GM12878 (cell line): ENCODE results near the gene SVIL. TPM values are rescaled to one million over a fixed set of nuclear protein-coding genes. Genes with fewer than 3 reads are reported as not detected.

Experiments
- ATAC-seq: fragments of 200-7000 bp; cut with Tn5 transposase; 3 replicates; pipeline ENCODE4 v1.9.1; 2020; ENCODE audit warnings: mild to moderate bottlenecking, moderate library complexity
- BruUV-seq: library from RNA; stranded (reverse); fragments of 400-500 nt; replicated peaks from 2 replicates; lab custom pipeline; 2021; lab: Mats Ljungman, UMichigan
- CTCF ChIA-PET: fragments of 300-600 bp; sonication (Branson Sonifier 250); formaldehyde crosslinking; extraction: SDS; loops from one replicate; lab custom pipeline; 2021; ENCODE audit warnings: inconsistent platforms; lab: Yijun Ruan, JAX
- POLR2A ChIA-PET: fragments of 350-600 bp; formaldehyde crosslinking; extraction: SDS; loops from one replicate; lab custom pipeline; 2021; ENCODE audit warnings: inconsistent platforms; lab: Charles Lee
- RAD21 ChIA-PET: fragments of 300-600 bp; sonication (Branson Sonifier 250); formaldehyde crosslinking; loops from one replicate; lab custom pipeline; 2023; ENCODE audit warnings: antibody characterized with exemption; ENCODE audit not compliant: unreplicated experiment; lab: Charles Lee
- SMC1A ChIA-PET: fragments of 300-600 bp; sonication (Branson Sonifier 250); formaldehyde crosslinking; loops from one replicate; lab custom pipeline; 2023; ENCODE audit not compliant: unreplicated experiment, uncharacterized antibody; lab: Charles Lee
- DNase-seq: peaks from one replicate; pipeline ENCODE4 v3.0.0-alpha.2; 2011; ENCODE audit warnings: low read depth, low spot score
- FAIRE-seq: peaks from 3 replicates; lab custom pipeline; 2011; peaks lifted over from hg19 to GRCh38; lab: Jason Lieb, UNC
- H2AFZ ChIP-seq: 2 replicates; pipeline ENCODE4 v1.6.0; 2011; ENCODE audit warnings: low read depth, low read length, control low read depth; ENCODE audit not compliant: control insufficient read depth
- H3K27ac ChIP-seq: 2 replicates; pipeline ENCODE4 v1.5.1; 2011; ENCODE audit warnings: control low read depth; ENCODE audit not compliant: control insufficient read depth, insufficient read depth
- H3K27me3 ChIP-seq, 2 experiments: replicated peaks in 1 of 2; 2 replicates each; pipeline versions ENCODE4 v1.6.0 to v1.6.1; 2011; ENCODE audit warnings: low read length in 1 of 2; ENCODE audit not compliant: control insufficient read depth in 2 of 2, insufficient read depth in 2 of 2
- H3K36me3 ChIP-seq, 2 experiments: 2 replicates each; pipeline ENCODE4 v1.5.1; 2011; ENCODE audit warnings: low read length in 1 of 2; ENCODE audit not compliant: control insufficient read depth in 2 of 2, insufficient read depth in 2 of 2
- H3K4me1 ChIP-seq: 2 replicates; pipeline ENCODE4 v1.6.1; 2011; ENCODE audit warnings: mild to moderate bottlenecking, low read length, moderate library complexity, mixed read lengths; ENCODE audit not compliant: control insufficient read depth, insufficient read depth
- H3K4me2 ChIP-seq: 2 replicates; pipeline ENCODE4 v1.6.0; 2011; ENCODE audit warnings: control low read depth; ENCODE audit not compliant: control insufficient read depth, insufficient read depth
- H3K4me3 ChIP-seq: fragments of 200-600 bp; sonication (generic); 2 replicates; pipeline ENCODE4 v1.5.1; 2016
- H3K79me2 ChIP-seq: 2 replicates; pipeline ENCODE4 v1.6.0; 2011; ENCODE audit warnings: low read length; ENCODE audit not compliant: control insufficient read depth, insufficient read depth
- H3K9ac ChIP-seq: 2 replicates; pipeline ENCODE4 v1.8.0; 2011; ENCODE audit warnings: low read length, control low read depth, mixed read lengths; ENCODE audit not compliant: control insufficient read depth, insufficient read depth
- H3K9me3 ChIP-seq: replicated peaks from 3 replicates; pipeline ENCODE4 v1.5.1; 2011; ENCODE audit warnings: mild to moderate bottlenecking, low read length; ENCODE audit not compliant: control insufficient read depth, insufficient read depth
- H4K20me1 ChIP-seq: 2 replicates; pipeline ENCODE4 v1.6.0; 2011; ENCODE audit not compliant: control insufficient read depth, insufficient read depth
- CREM ChIP-seq: IDR thresholded peaks from 2 replicates; pipeline ENCODE4 v1.6.1; 2014; ENCODE audit warnings: antibody characterized with exemption, low read depth
- EP300 ChIP-seq, 2 experiments: fragments of 150-350 bp in 1 of 2; IDR thresholded peaks; 2 replicates each; pipeline ENCODE4 v1.6.1; 2011 to 2012; ENCODE audit warnings: low read depth in 2 of 2, low read length in 2 of 2, borderline replicate concordance in 1 of 2, improper control_type of control experiment in 1 of 2, inconsistent platforms in 1 of 2; ENCODE audit not compliant: control insufficient read depth in 1 of 2
- ETV6 ChIP-seq, 2 experiments: fragments of 450-650 bp in 1 of 2; IDR thresholded peaks in 1 of 2; conservative IDR thresholded peaks in 1 of 2; 2 replicates each; pipeline ENCODE4 v1.6.1; 2014; ENCODE audit warnings: antibody characterized with exemption in 1 of 2, borderline replicate concordance in 1 of 2, low read depth in 1 of 2, mild to moderate bottlenecking in 1 of 2, moderate library complexity in 1 of 2
- MYC ChIP-seq: IDR thresholded peaks from 2 replicates; pipeline ENCODE4 v1.6.1; 2011; ENCODE audit warnings: mild to moderate bottlenecking, low read length, moderate library complexity, inconsistent platforms; ENCODE audit not compliant: insufficient read depth, insufficient replicate concordance, insufficient read length, severe bottlenecking
- RAD21 ChIP-seq: IDR thresholded peaks from 2 replicates; pipeline ENCODE4 v1.6.1; 2011; ENCODE audit warnings: mild to moderate bottlenecking, low read depth, low read length, moderate library complexity; ENCODE audit not compliant: insufficient read depth
- SMAD5 ChIP-seq: IDR thresholded peaks from 2 replicates; pipeline ENCODE4 v1.6.1; 2016; ENCODE audit warnings: antibody characterized with exemption, low read depth
- SP1 ChIP-seq: IDR thresholded peaks from one replicate; pipeline ENCODE4 v1.6.1; 2011; ENCODE audit warnings: low read depth, low read length
- STAT1 ChIP-seq: fragments of 450-650 bp; conservative IDR thresholded peaks from 2 replicates; pipeline ENCODE4 v1.6.1; 2014; ENCODE audit warnings: antibody characterized with exemption, mild to moderate bottlenecking
- TBL1XR1 ChIP-seq: IDR thresholded peaks from 2 replicates; pipeline ENCODE4 v1.6.1; 2012; ENCODE audit warnings: low read depth, low read length, improper control_type of control experiment
- ZBTB33 ChIP-seq: fragments of 450-650 bp; IDR thresholded peaks from 2 replicates; pipeline ENCODE4 v1.6.1; 2017; ENCODE audit warnings: mild to moderate bottlenecking
- ZNF207 ChIP-seq: fragments of 450-650 bp; IDR thresholded peaks from 2 replicates; pipeline ENCODE4 v1.6.1; 2014; ENCODE audit warnings: antibody characterized with exemption, mild to moderate bottlenecking, borderline replicate concordance
- WGBS: methylation state at CpG from one replicate; pipeline ENCODE4 v1.1.6; 2016; ENCODE audit warnings: low lambda C conversion rate; ENCODE audit not compliant: insufficient replicate concordance, insufficient coverage; ENCODE audit errors: missing lambda C conversion rate; 5-methylcytosine and 5-hydroxymethylcytosine counted together
- in situ Hi-C: fragments of 300-500 bp; cut with MboI; formaldehyde crosslinking; loops from 9 replicates; pipeline ENCODE4 v1.14.3; 2018; ENCODE audit warnings: mixed read lengths
- intact Hi-C: fragments of 100-400 bp; cut with micrococcal nuclease; formaldehyde crosslinking; loops from one replicate; pipeline ENCODE4 v1.14.2; 2022; ENCODE audit not compliant: unreplicated experiment
- polyA plus RNA-seq, 11 experiments: library from polyadenylated mRNA; depleted of rRNA in 4 of 11; unstranded in 6 of 11; stranded (reverse) in 5 of 11; fragments of >200 nt; fragmentation: Nextera tagmentation in 4 of 11; fragmentation: Illumina TruSeq in 1 of 11; extraction: Ambion mirVana in 4 of 11; extraction: Trizol in 1 of 11; gene quantifications; 1 replicate in 1 of 11; 2 replicates in 10 of 11; pipeline versions ENCODE4 v1.2.1 to v1.2.3, GENCODE V29; 2011 to 2016; ENCODE audit warnings: inconsistent platforms in 2 of 11, missing spikeins in 2 of 11, low read depth in 1 of 11
- total RNA-seq, 4 experiments: library from RNA; depleted of rRNA in 3 of 4; stranded (reverse); fragments of >200 nt in 3 of 4; fragmentation: Illumina TruSeq in 1 of 4; extraction: Trizol in 1 of 4; gene quantifications; 2 replicates each; pipeline versions ENCODE4 v1.2.1 to v1.2.3, GENCODE V29; 2013 to 2021
- TF ChIP-seq, protein P1 (sequence below): fragments of 150-350 bp; IDR thresholded peaks from 2 replicates; pipeline ENCODE4 v1.6.1; 2016; ENCODE audit warnings: low read depth, low read length

Gene SVIL
- total and polyA plus RNA-seq, 10 of the 15 experiments (the other 5 are each of a cell fraction or from before 2014, with no cell fraction given), result 0.22 to 1.9 (median 0.87) TPM

DNA sequence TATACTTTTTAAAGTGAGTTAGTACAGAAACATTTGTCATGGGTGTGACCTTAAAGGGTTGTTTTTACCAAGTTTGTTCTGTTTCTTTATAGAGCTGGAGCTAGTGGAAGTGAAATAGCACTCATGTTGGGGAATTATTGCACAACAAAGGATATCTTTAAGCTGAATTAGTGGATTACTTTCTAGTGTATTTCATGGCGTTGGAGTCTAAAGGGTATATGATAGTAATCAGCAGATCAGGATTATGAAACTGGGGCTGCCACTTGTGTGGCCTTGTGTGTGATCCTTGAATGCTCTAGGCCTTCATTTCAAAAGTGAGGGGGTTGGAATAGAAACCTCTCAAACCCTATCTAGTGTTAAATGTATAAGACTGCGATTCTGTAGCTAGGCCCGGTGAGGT lies 222.3 kb downstream of the SVIL start:
- FAIRE-seq, result no peak
- ATAC-seq, result peak; percentile 46
- Histone ChIP-seq H3K9ac (no peak overlapping the region), H3K4me1 (peaks cover 6% of the 10 kb centered on the region; the same call in 1 of the 2 replicates), H3K4me3 (no peak overlapping the region), H3K9me3 (no peaks in the 10 kb centered on the region), H3K4me2 (peak overlapping the region; percentile 7; the same call in 1 of the 2 replicates), H3K27ac (no peak overlapping the region), H3K36me3 (no peaks in the 10 kb centered on the region), H2AFZ (no peak overlapping the region), H3K27me3 (peaks cover 0 to 2% of the 10 kb centered on the region in 2 experiments; a peak in 2 of 4 replicates), H4K20me1 (no peaks in the 10 kb centered on the region), H3K79me2 (peaks cover 2% of the 10 kb centered on the region)
- ChIA-PET SMC1A (interaction anchor here (0.7 kb wide), 1 partner anchor 9 kb away, joined by 3 read pairs; no protein-coding TSS in a partner anchor), RAD21 (no interaction called here), CTCF (interaction anchor here (1.1 kb wide), 1 partner anchor 19 kb away, joined by 3 read pairs; no protein-coding TSS in a partner anchor), POLR2A (no interaction called here)
- DNase-seq, result no peak
- TF ChIP-seq MYC (no peak), CREM (no peak), RAD21 (no peak), ZBTB33 (no peak), ETV6 (conservative IDR thresholded peaks at IDR 0.05 in 1 of 2, IDR thresholded peaks at IDR 0.05 in 1 of 2; ENCODE audit: borderline replicate concordance in 1 of 2, low read depth in 1 of 2) (no peak), ZNF207 (no peak), TBL1XR1 (no peak), SP1 (no peak), STAT1 (no peak), EP300 (IDR thresholded peaks at IDR 0.05; ENCODE audit: borderline replicate concordance in 1 of 2, control insufficient read depth in 1 of 2, low read depth in 2 of 2, low read length in 2 of 2) (no peak), SMAD5 (no peak)
- TF ChIP-seq, protein P1, sequence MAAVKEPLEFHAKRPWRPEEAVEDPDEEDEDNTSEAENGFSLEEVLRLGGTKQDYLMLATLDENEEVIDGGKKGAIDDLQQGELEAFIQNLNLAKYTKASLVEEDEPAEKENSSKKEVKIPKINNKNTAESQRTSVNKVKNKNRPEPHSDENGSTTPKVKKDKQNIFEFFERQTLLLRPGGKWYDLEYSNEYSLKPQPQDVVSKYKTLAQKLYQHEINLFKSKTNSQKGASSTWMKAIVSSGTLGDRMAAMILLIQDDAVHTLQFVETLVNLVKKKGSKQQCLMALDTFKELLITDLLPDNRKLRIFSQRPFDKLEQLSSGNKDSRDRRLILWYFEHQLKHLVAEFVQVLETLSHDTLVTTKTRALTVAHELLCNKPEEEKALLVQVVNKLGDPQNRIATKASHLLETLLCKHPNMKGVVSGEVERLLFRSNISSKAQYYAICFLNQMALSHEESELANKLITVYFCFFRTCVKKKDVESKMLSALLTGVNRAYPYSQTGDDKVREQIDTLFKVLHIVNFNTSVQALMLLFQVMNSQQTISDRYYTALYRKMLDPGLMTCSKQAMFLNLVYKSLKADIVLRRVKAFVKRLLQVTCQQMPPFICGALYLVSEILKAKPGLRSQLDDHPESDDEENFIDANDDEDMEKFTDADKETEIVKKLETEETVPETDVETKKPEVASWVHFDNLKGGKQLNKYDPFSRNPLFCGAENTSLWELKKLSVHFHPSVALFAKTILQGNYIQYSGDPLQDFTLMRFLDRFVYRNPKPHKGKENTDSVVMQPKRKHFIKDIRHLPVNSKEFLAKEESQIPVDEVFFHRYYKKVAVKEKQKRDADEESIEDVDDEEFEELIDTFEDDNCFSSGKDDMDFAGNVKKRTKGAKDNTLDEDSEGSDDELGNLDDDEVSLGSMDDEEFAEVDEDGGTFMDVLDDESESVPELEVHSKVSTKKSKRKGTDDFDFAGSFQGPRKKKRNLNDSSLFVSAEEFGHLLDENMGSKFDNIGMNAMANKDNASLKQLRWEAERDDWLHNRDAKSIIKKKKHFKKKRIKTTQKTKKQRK, result no peak
- no TSS peak for BruUV-seq
- intact Hi-C loops (no loop called here), in situ Hi-C loops (no loop called here)
- 31% methylated on average over 3 of the region's 3 CpGs for WGBS
